ACC112 (cell line): ENCODE data around the gene CEP41.

Experiments used
- H2AFZ ChIP-seq: fragments of 200-600 bp; sonication (generic); one replicate; pipeline ENCODE4 v1.6.0; 2017; ENCODE audit warnings: antibody characterized with exemption, low read length; ENCODE audit not compliant: unreplicated experiment
- H3K27ac ChIP-seq: fragments of 200-600 bp; sonication (generic); 2 replicates; pipeline ENCODE4 v1.5.1; 2014; ENCODE audit warnings: low read depth, mild to moderate bottlenecking, antibody characterized with exemption, low read length, moderate library complexity
- H3K27me3 ChIP-seq: fragments of 200-600 bp; sonication (generic); 2 replicates; pipeline ENCODE4 v1.6.1; 2014; ENCODE audit warnings: mild to moderate bottlenecking, antibody characterized with exemption, low read length, moderate library complexity, mixed read lengths; ENCODE audit not compliant: insufficient read depth
- H3K36me3 ChIP-seq: fragments of 200-600 bp; sonication (generic); 2 replicates; pipeline ENCODE4 v1.6.1; 2016; ENCODE audit warnings: mild to moderate bottlenecking, antibody characterized with exemption, low read length, moderate library complexity, mixed read lengths; ENCODE audit not compliant: insufficient read depth
- H3K4me1 ChIP-seq: fragments of 200-600 bp; sonication (generic); one replicate; pipeline ENCODE4 v1.6.1; 2016; ENCODE audit warnings: low read length, mixed read lengths; ENCODE audit not compliant: insufficient read depth, unreplicated experiment, control insufficient read depth
- H3K4me3 ChIP-seq: fragments of 200-600 bp; sonication (generic); 2 replicates; pipeline ENCODE4 v1.5.1; 2014; ENCODE audit warnings: mild to moderate bottlenecking, low read depth, low read length
- H3K79me2 ChIP-seq: fragments of 200-600 bp; sonication (generic); one replicate; pipeline ENCODE4 v1.6.0; 2016; ENCODE audit warnings: low read length; ENCODE audit not compliant: control insufficient read depth, unreplicated experiment, insufficient read depth

The CEP41 gene

GRCh38 chr7:130433301-130433700 is 7.5 kb downstream of the CEP41 start:
- peaks cover 11% of the 10 kb centered on the region for H3K79me2 ChIP-seq
- peaks cover 54% of the 10 kb centered on the region for H3K4me1 ChIP-seq
- no peaks in the 10 kb centered on the region for H3K27me3 ChIP-seq
- H3K4me3 ChIP-seq = peak overlapping the region; percentile 16; the same call in 1 of the 2 replicates
- peak overlapping the region; percentile 63 for H3K27ac ChIP-seq
- no peaks in the 10 kb centered on the region for H3K36me3 ChIP-seq
- H2AFZ ChIP-seq = peak overlapping the region; percentile 18

- Histone ChIP-seq H3K27me3 (no peaks in the 10 kb centered on the region), H3K36me3 (no peaks in the 10 kb centered on the region), H3K4me1 (peaks cover 54% of the 10 kb centered on the region), H3K79me2 (peaks cover 8% of the 10 kb centered on the region), H3K4me3 (peak overlapping the region; percentile 16; the same call in 1 of the 2 replicates), H2AFZ (peak overlapping the region; percentile 18), H3K27ac (peak overlapping the region; percentile 63)
Measured at GRCh38 chr7:130432886-130433285, 7.9 kb downstream of the CEP41 start.

GRCh38 chr7:130430841-130431666 is 9.8 kb downstream of the CEP41 start:
- H3K4me1 ChIP-seq = peaks cover 54% of the 10 kb centered on the region
- no peaks in the 10 kb centered on the region for H3K27me3 ChIP-seq
- H3K36me3 ChIP-seq = no peaks in the 10 kb centered on the region
- H2AFZ ChIP-seq = peak overlapping the region; percentile 76
- peaks cover 8% of the 10 kb centered on the region for H3K79me2 ChIP-seq
- H3K4me3 ChIP-seq = peak overlapping the region; percentile 75
- H3K27ac ChIP-seq = peak overlapping the region; percentile 74

- H3K36me3 ChIP-seq = no peaks in the 10 kb centered on the region
- H3K4me1 ChIP-seq = peaks cover 48% of the 10 kb centered on the region
- H3K27ac ChIP-seq = peak overlapping the region; percentile 74
- H2AFZ ChIP-seq = peak overlapping the region; percentile 76
- no peaks in the 10 kb centered on the region for H3K27me3 ChIP-seq
- peaks cover 8% of the 10 kb centered on the region for H3K79me2 ChIP-seq
- peak overlapping the region; percentile 75 for H3K4me3 ChIP-seq
Measured at GRCh38 chr7:130430115-130430514, 10.7 kb downstream of the CEP41 start.

- H3K79me2 ChIP-seq = peaks cover 8% of the 10 kb centered on the region
- H3K27me3 ChIP-seq = no peaks in the 10 kb centered on the region
- peak overlapping the region; percentile 76 for H2AFZ ChIP-seq
- no peak overlapping the region for H3K27ac ChIP-seq
- no peaks in the 10 kb centered on the region for H3K36me3 ChIP-seq
- H3K4me3 ChIP-seq = no peak overlapping the region
- peaks cover 42% of the 10 kb centered on the region for H3K4me1 ChIP-seq
Measured at GRCh38 chr7:130429019-130429418, 11.8 kb downstream of the CEP41 start.

- H3K36me3 ChIP-seq = no peaks in the 10 kb centered on the region
Measured at GRCh38 chr7:130426564-130426963, 14.3 kb downstream of the CEP41 start.

GRCh38 chr7:130425796-130426195 is 15.0 kb downstream of the CEP41 start:
- H2AFZ ChIP-seq = no peak overlapping the region
- no peaks in the 10 kb centered on the region for H3K27me3 ChIP-seq
- no peaks in the 10 kb centered on the region for H3K36me3 ChIP-seq
- H3K4me1 ChIP-seq = peaks cover 29% of the 10 kb centered on the region
- peaks cover 3% of the 10 kb centered on the region for H3K79me2 ChIP-seq
- H3K27ac ChIP-seq = no peak overlapping the region
- H3K4me3 ChIP-seq = no peak overlapping the region

More at GRCh38 chr7:130426564-130426963, 14.3 kb downstream of the CEP41 start:
- H3K4me3 ChIP-seq = no peak overlapping the region
- H3K4me1 ChIP-seq = peaks cover 29% of the 10 kb centered on the region
- H3K27me3 ChIP-seq = no peaks in the 10 kb centered on the region
- no peak overlapping the region for H3K27ac ChIP-seq
- no peak overlapping the region for H2AFZ ChIP-seq
- peaks cover 3% of the 10 kb centered on the region for H3K79me2 ChIP-seq

GRCh38 chr7:130423501-130424037 is 17.2 kb downstream of the CEP41 start:
- H3K79me2 ChIP-seq = no peaks in the 10 kb centered on the region
- H3K27me3 ChIP-seq = no peaks in the 10 kb centered on the region
- no peaks in the 10 kb centered on the region for H3K36me3 ChIP-seq
- H2AFZ ChIP-seq = no peak overlapping the region
- peaks cover 18% of the 10 kb centered on the region for H3K4me1 ChIP-seq
- no peak overlapping the region for H3K27ac ChIP-seq
- no peak overlapping the region for H3K4me3 ChIP-seq

- Histone ChIP-seq H3K4me1 (peaks cover 18% of the 10 kb centered on the region), H3K79me2 (no peaks in the 10 kb centered on the region), H2AFZ (peak overlapping the region; percentile 31), H3K27me3 (no peaks in the 10 kb centered on the region), H3K27ac (peak overlapping the region; percentile 39; the same call in 1 of the 2 replicates), H3K36me3 (no peaks in the 10 kb centered on the region), H3K4me3 (no peak overlapping the region)
Measured at GRCh38 chr7:130421684-130422083, 19.1 kb downstream of the CEP41 start.

GRCh38 chr7:130420943-130421578 is 19.8 kb downstream of the CEP41 start:
- H3K36me3 ChIP-seq = no peaks in the 10 kb centered on the region
- H2AFZ ChIP-seq = peak overlapping the region; percentile 31
- H3K4me1 ChIP-seq = peaks cover 18% of the 10 kb centered on the region
- H3K27ac ChIP-seq = peak overlapping the region; percentile 39
- H3K4me3 ChIP-seq = peak overlapping the region; percentile 20; the same call in 1 of the 2 replicates
- H3K27me3 ChIP-seq = no peaks in the 10 kb centered on the region
- H3K79me2 ChIP-seq = no peaks in the 10 kb centered on the region
